RWPE2 (cell line): ENCODE results near the gene SLC26A1.

Source experiments
- ATAC-seq: fragments of 200-7000 bp; cut with Tn5 transposase; 3 replicates; pipeline ENCODE4 v1.9.1; 2021; ENCODE audit warnings: low read depth
- DNase-seq: peaks from one replicate; pipeline ENCODE4 v3.0.0-alpha.2; 2020; ENCODE audit warnings: low spot score
- H3K27ac ChIP-seq: fragments of 450-650 bp; 2 replicates; pipeline ENCODE4 v1.5.1; 2017; ENCODE audit warnings: mild to moderate bottlenecking; ENCODE audit not compliant: poor library complexity, severe bottlenecking
- H3K27me3 ChIP-seq: fragments of 250-450 bp; sonication (Bioruptor Pico); 2 replicates; pipeline ENCODE4 v1.5.1; 2021; ENCODE audit warnings: mild to moderate bottlenecking, moderate library complexity; ENCODE audit not compliant: insufficient read depth, poor library complexity, severe bottlenecking
- H3K36me3 ChIP-seq: fragments of 250-450 bp; sonication (Bioruptor Pico); 2 replicates; pipeline ENCODE4 v1.5.1; 2020; ENCODE audit warnings: low read depth, mild to moderate bottlenecking, moderate library complexity
- H3K4me1 ChIP-seq: fragments of 250-450 bp; sonication (Bioruptor Pico); 2 replicates; pipeline ENCODE4 v1.5.1; 2021; ENCODE audit warnings: mild to moderate bottlenecking, moderate library complexity; ENCODE audit not compliant: insufficient read depth, poor library complexity, severe bottlenecking
- H3K4me3 ChIP-seq: fragments of 250-450 bp; sonication (Bioruptor Pico); 2 replicates; pipeline ENCODE4 v1.5.1; 2021; ENCODE audit warnings: mild to moderate bottlenecking, moderate library complexity; ENCODE audit not compliant: severe bottlenecking
- H3K9me3 ChIP-seq: fragments of 250-450 bp; sonication (Bioruptor Pico); 2 replicates; pipeline ENCODE4 v1.5.1; 2021; ENCODE audit warnings: mild to moderate bottlenecking, moderate library complexity; ENCODE audit not compliant: severe bottlenecking
- CTCF ChIP-seq: fragments of 450-650 bp; IDR thresholded peaks from one replicate; pipeline ENCODE4 v1.5.1; 2017; ENCODE audit warnings: mild to moderate bottlenecking, moderate library complexity; ENCODE audit not compliant: poor library complexity, severe bottlenecking

SLC26A1 gene

GRCh38 chr4:958696-959337 lies 34.4 kb downstream of the SLC26A1 start:
- no peak overlapping the region for H3K27ac ChIP-seq
- H3K36me3 ChIP-seq = peaks cover 7% of the 10 kb centered on the region; the same call in 1 of the 2 replicates
- no peak overlapping the region for H3K4me3 ChIP-seq
- no peaks in the 10 kb centered on the region for H3K9me3 ChIP-seq
- DNase-seq (no peak), ATAC-seq (no peak)
- H3K4me1 ChIP-seq = no peaks in the 10 kb centered on the region
- no peak for TF ChIP-seq CTCF
- no peaks in the 10 kb centered on the region for H3K27me3 ChIP-seq

GRCh38 chr4:958314-958665 lies 34.9 kb downstream of the SLC26A1 start:
- H3K36me3 ChIP-seq = peaks cover 7% of the 10 kb centered on the region; the same call in 1 of the 2 replicates
- no peaks in the 10 kb centered on the region for H3K27me3 ChIP-seq
- no peak overlapping the region for H3K4me3 ChIP-seq
- ATAC-seq (no peak), DNase-seq (no peak)
- no peak overlapping the region for H3K27ac ChIP-seq
- H3K4me1 ChIP-seq = no peaks in the 10 kb centered on the region
- H3K9me3 ChIP-seq = no peaks in the 10 kb centered on the region
- TF ChIP-seq CTCF = no peak

GRCh38 chr4:957581-958313 lies 35.5 kb downstream of the SLC26A1 start:
- H3K9me3 ChIP-seq = no peaks in the 10 kb centered on the region
- H3K4me1 ChIP-seq = no peaks in the 10 kb centered on the region
- no peak for TF ChIP-seq CTCF
- no peaks in the 10 kb centered on the region for H3K27me3 ChIP-seq
- DNase-seq (peak; percentile 69), ATAC-seq (no peak)
- H3K36me3 ChIP-seq = peaks cover 7% of the 10 kb centered on the region; the same call in 1 of the 2 replicates
- H3K27ac ChIP-seq = no peak overlapping the region
- H3K4me3 ChIP-seq = no peak overlapping the region

GRCh38 chr4:957231-957580 lies 36.0 kb downstream of the SLC26A1 start:
- H3K4me1 ChIP-seq = no peaks in the 10 kb centered on the region
- H3K36me3 ChIP-seq = peaks cover 2% of the 10 kb centered on the region; the same call in 1 of the 2 replicates

More at GRCh38 chr4:957231-957580, 36.0 kb downstream of the SLC26A1 start:
- Histone ChIP-seq H3K27me3 (no peaks in the 10 kb centered on the region), H3K4me3 (no peak overlapping the region), H3K9me3 (no peaks in the 10 kb centered on the region), H3K27ac (no peak overlapping the region)
- ATAC-seq = no peak
- no peak for DNase-seq
- no peak for TF ChIP-seq CTCF
